Neural progenitor cell (in vitro differentiated cells): ENCODE results near the gene ARHGEF25. TPM values are rescaled to one million over a fixed set of nuclear protein-coding genes. Genes with fewer than 3 reads are reported as not detected.
A peak's percentile ranks its signal among the peaks of the same experiment; 100 is the strongest.

Experiments used
- DNase-seq: peaks from one replicate; pipeline ENCODE4 v3.0.0-alpha.2; 2016; ENCODE audit warnings: low spot score
- H2AFZ ChIP-seq: fragments of 200-600 bp; sonication (generic); replicated peaks from 2 replicates; pipeline ENCODE4 v1.6.1; 2016; ENCODE audit warnings: antibody characterized with exemption
- H3F3A ChIP-seq: fragments of 200-600 bp; sonication (generic); 2 replicates; pipeline ENCODE4 v1.6.1; 2016; ENCODE audit warnings: antibody characterized with exemption, low read depth
- H3K27ac ChIP-seq: fragments of 200-600 bp; sonication (generic); 2 replicates; pipeline ENCODE4 v1.5.1; 2016; ENCODE audit warnings: mild to moderate bottlenecking
- H3K27me3 ChIP-seq: fragments of 200-600 bp; sonication (generic); 2 replicates; pipeline ENCODE4 v1.6.1; 2016; ENCODE audit warnings: mild to moderate bottlenecking, moderate library complexity
- H3K36me3 ChIP-seq: fragments of 200-600 bp; sonication (generic); 2 replicates; pipeline ENCODE4 v1.5.1; 2016
- H3K4me1 ChIP-seq: fragments of 200-600 bp; sonication (generic); 2 replicates; pipeline ENCODE4 v1.6.1; 2016; ENCODE audit warnings: mixed run types
- H3K4me2 ChIP-seq: fragments of 200-600 bp; sonication (generic); 2 replicates; pipeline ENCODE4 v1.6.1; 2016
- H3K4me3 ChIP-seq: fragments of 200-600 bp; sonication (generic); 2 replicates; pipeline ENCODE4 v1.5.1; 2016
- H3K79me2 ChIP-seq: fragments of 200-600 bp; sonication (generic); 2 replicates; pipeline ENCODE4 v1.6.1; 2016; ENCODE audit warnings: low read depth
- H3K9ac ChIP-seq: fragments of 200-600 bp; sonication (generic); 2 replicates; pipeline ENCODE4 v1.6.1; 2016
- H3K9me3 ChIP-seq: fragments of 200-600 bp; sonication (generic); 2 replicates; pipeline ENCODE4 v1.5.1; 2016; ENCODE audit warnings: low read depth
- H4K20me1 ChIP-seq: fragments of 200-600 bp; sonication (generic); 2 replicates; pipeline ENCODE4 v1.6.1; 2016; ENCODE audit warnings: low read depth
- H3K27ac Mint-ChIP-seq: 3 replicates; pipeline ENCODE4 v1.8.0; 2021; ENCODE audit warnings: mixed read lengths
- H3K27me3 Mint-ChIP-seq: 2 replicates; pipeline ENCODE4 v1.8.0; 2022; ENCODE audit warnings: low read depth, mild to moderate bottlenecking, inconsistent platforms, moderate library complexity, mixed read lengths; ENCODE audit not compliant: insufficient read depth
- H3K36me3 Mint-ChIP-seq: 3 replicates; pipeline ENCODE4 v1.8.0; 2021; ENCODE audit warnings: mixed read lengths
- H3K4me1 Mint-ChIP-seq: 3 replicates; pipeline ENCODE4 v1.8.0; 2021; ENCODE audit warnings: mixed read lengths
- H3K4me3 Mint-ChIP-seq: 3 replicates; pipeline ENCODE4 v1.8.0; 2021; ENCODE audit warnings: mild to moderate bottlenecking, moderate library complexity, mixed read lengths
- H3K9me3 Mint-ChIP-seq: 3 replicates; pipeline ENCODE4 v1.8.0; 2020; ENCODE audit warnings: mixed read lengths
- CTCF ChIP-seq: fragments of 200-600 bp; sonication (generic); IDR thresholded peaks from 2 replicates; pipeline ENCODE4 v1.5.1; 2017; ENCODE audit warnings: antibody characterized with exemption, mild to moderate bottlenecking
- EZH2 ChIP-seq: fragments of 200-600 bp; sonication (generic); IDR thresholded peaks from 2 replicates; pipeline ENCODE4 v1.6.1; 2017; ENCODE audit warnings: antibody characterized with exemption, mild to moderate bottlenecking, moderate library complexity
- EZH2phosphoT487 ChIP-seq: fragments of 200-600 bp; sonication (generic); IDR thresholded peaks from 2 replicates; pipeline ENCODE4 v1.6.1; 2017; ENCODE audit warnings: antibody characterized with exemption
- total RNA-seq: library from RNA; depleted of rRNA; stranded (reverse); fragments of >200 nt; gene quantifications from 2 replicates; pipeline ENCODE4 v1.2.3, GENCODE V29; 2015; ENCODE audit warnings: low replicate concordance

ARHGEF25 gene
- total RNA-seq, 1 donor from 2014 or later, result 17.3 TPM

GRCh38 chr12:57620245-57620935 lies 9.2 kb downstream of the ARHGEF25 start:
- peaks cover 42% of the 10 kb centered on the region for H4K20me1 ChIP-seq
- H3K4me1 Mint-ChIP-seq, result peaks cover 18% of the 10 kb centered on the region
- no peak overlapping the region for H2AFZ ChIP-seq
- H3K4me3 ChIP-seq, result no peak overlapping the region
- peak overlapping the region; percentile 83 for H3K4me3 Mint-ChIP-seq
- H3K27me3 ChIP-seq, result peaks cover 90% of the 10 kb centered on the region
- no peak overlapping the region for H3K27ac ChIP-seq
- peaks cover 56% of the 10 kb centered on the region for H3K27me3 Mint-ChIP-seq
- peak overlapping the region; percentile 99 for H3K4me2 ChIP-seq
- H3K9me3 ChIP-seq, result no peaks in the 10 kb centered on the region
- no peak overlapping the region for H3K9ac ChIP-seq
- no peaks in the 10 kb centered on the region for H3K79me2 ChIP-seq
- H3K4me1 ChIP-seq, result peaks cover 18% of the 10 kb centered on the region
- H3K36me3 Mint-ChIP-seq, result peaks cover 25% of the 10 kb centered on the region
- DNase-seq, result no peak
- no peak for TF ChIP-seq CTCF
- TF ChIP-seq EZH2, result no peak
- no peak for TF ChIP-seq EZH2phosphoT487
- no peak overlapping the region for H3K27ac Mint-ChIP-seq
- no peaks in the 10 kb centered on the region for H3K9me3 Mint-ChIP-seq
- no peaks in the 10 kb centered on the region for H3F3A ChIP-seq
- no peaks in the 10 kb centered on the region for H3K36me3 ChIP-seq

DNA sequence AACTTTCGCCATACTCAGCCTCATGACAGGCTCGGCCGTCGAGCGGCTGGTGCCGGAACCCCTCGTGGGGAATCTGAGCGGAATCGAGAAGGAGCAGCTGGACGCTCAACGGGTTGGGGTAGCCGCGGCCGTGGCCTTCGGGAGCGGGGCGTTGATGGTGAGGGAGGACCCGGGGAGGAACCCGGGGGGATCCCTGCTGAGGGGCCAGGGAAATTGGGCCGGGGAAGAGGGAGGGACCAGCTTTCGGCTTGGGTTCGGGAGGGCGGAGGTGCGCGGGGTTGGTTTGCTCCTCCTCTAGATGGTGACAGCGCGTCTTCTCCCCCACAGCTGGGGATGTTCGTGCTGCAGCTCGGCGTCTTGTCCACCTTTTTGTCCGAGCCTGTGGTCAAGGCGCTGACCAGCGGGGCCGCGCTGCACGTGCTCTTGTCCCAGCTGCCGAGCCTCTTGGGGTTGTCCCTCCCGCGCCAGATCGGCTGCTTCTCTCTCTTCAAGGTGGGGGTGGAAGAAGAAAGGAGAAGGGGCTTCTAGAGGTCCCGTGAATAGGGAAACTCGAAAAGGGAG lies 9.8 kb downstream of the ARHGEF25 start:
- H3K4me3 Mint-ChIP-seq, result peak overlapping the region; percentile 83
- Histone ChIP-seq H3K27ac (no peak overlapping the region), H3K36me3 (no peaks in the 10 kb centered on the region), H3K4me2 (peak overlapping the region; percentile 99), H3K27me3 (peaks cover 97% of the 10 kb centered on the region), H4K20me1 (peaks cover 42% of the 10 kb centered on the region), H3K79me2 (no peaks in the 10 kb centered on the region), H3F3A (no peaks in the 10 kb centered on the region), H3K9ac (no peak overlapping the region), H3K9me3 (no peaks in the 10 kb centered on the region), H3K4me3 (peak overlapping the region; percentile 50), H3K4me1 (peaks cover 18% of the 10 kb centered on the region), H2AFZ (no peak overlapping the region)
- H3K36me3 Mint-ChIP-seq, result peaks cover 24% of the 10 kb centered on the region
- peaks cover 18% of the 10 kb centered on the region for H3K4me1 Mint-ChIP-seq
- H3K27ac Mint-ChIP-seq, result no peak overlapping the region
- H3K9me3 Mint-ChIP-seq, result no peaks in the 10 kb centered on the region
- DNase-seq, result peak; percentile 56
- peaks cover 60% of the 10 kb centered on the region for H3K27me3 Mint-ChIP-seq
- TF ChIP-seq EZH2 (peak; percentile 99), CTCF (no peak), EZH2phosphoT487 (peak; percentile 91)

DNA sequence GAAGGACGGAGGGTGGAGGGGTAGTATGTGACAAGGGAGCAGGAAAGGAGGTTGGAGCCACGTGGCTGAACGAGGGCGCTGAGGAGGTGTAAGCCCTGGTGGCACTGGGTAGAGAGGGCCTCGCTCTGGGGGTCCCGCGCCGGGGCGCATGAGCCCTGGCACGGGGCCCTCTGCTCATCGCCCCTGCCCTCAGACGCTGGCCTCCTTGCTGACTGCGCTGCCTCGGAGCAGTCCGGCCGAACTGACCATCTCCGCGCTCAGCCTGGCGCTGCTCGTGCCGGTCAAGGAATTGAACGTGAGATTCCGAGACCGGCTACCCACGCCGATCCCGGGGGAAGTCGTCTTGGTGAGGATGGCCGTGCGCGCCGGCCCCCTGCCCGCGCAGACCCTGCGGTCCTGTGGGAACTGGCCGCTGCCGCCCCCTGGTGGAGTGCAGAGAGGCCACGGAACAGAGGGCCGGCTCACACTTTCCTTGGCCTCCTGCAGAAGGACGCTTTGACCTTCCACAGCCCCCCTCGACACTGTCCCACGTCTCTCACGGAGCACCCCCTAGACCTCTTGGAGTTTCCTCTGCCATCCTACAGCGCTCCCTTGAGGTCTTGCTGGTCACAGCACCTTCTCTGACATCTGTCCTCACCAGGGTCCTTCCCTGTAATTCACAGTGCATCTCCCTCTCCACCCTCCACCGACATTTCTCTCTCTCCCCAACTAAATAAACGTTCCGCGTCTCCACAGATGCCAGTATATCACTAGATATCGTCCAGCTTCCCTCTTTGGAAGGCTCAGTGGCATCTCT lies 10.5 kb downstream of the ARHGEF25 start:
- peaks cover 60% of the 10 kb centered on the region for H3K27me3 Mint-ChIP-seq
- no peak overlapping the region for H3K27ac Mint-ChIP-seq
- peaks cover 42% of the 10 kb centered on the region for H4K20me1 ChIP-seq
- no peaks in the 10 kb centered on the region for H3F3A ChIP-seq
- peaks cover 100% of the 10 kb centered on the region for H3K27me3 ChIP-seq
- peak overlapping the region; percentile 83 for H3K4me3 Mint-ChIP-seq
- H3K4me1 Mint-ChIP-seq, result peaks cover 18% of the 10 kb centered on the region
- H3K4me1 ChIP-seq, result peaks cover 18% of the 10 kb centered on the region
- no peaks in the 10 kb centered on the region for H3K36me3 ChIP-seq
- H3K9me3 ChIP-seq, result no peaks in the 10 kb centered on the region
- peaks cover under 1% of the 10 kb centered on the region for H3K9me3 Mint-ChIP-seq
- no peak overlapping the region for H3K27ac ChIP-seq
- DNase-seq, result peak; percentile 81
- TF ChIP-seq EZH2 (no peak), EZH2phosphoT487 (peak; percentile 50), CTCF (peak; percentile 86)
- H3K79me2 ChIP-seq, result no peaks in the 10 kb centered on the region
- H3K4me3 ChIP-seq, result peak overlapping the region; percentile 50
- H2AFZ ChIP-seq, result peak overlapping the region; percentile 65
- H3K9ac ChIP-seq, result no peak overlapping the region
- peak overlapping the region; percentile 99 for H3K4me2 ChIP-seq
- H3K36me3 Mint-ChIP-seq, result peaks cover 17% of the 10 kb centered on the region
